ENCODE results near the gene UVSSA.
"Not testable (repeated sequence)": the region's sequence is repeated elsewhere in the genome, so short reads cannot be mapped to it uniquely, and the experiment has no call there.

GRCh38 chr4:1324443-1325175 is 22.4 kb upstream of the UVSSA start:
- TF ChIP-seq POLR2A (IDR thresholded peaks at IDR 0.05); CTCF (IDR thresholded peaks at IDR 0.05 in 4 of 5, conservative IDR thresholded peaks at IDR 0.05 in 1 of 5): not testable (repeated sequence)

Data from gastrocnemius medialis (tissue), 4 donors.